HG02759 (cell line): ENCODE measurements around the gene SV2C.

ENCODE experiments used
- ATAC-seq: cut with Tn5 transposase; IDR thresholded peaks from one replicate; pipeline ENCODE4 v1.9.1; 2021; ENCODE audit warnings: mild to moderate bottlenecking, moderate library complexity; ENCODE audit not compliant: unreplicated experiment

SV2C gene

GRCh38 chr5:76376148-76376865 is 293.1 kb downstream of the SV2C start:
- no peak for ATAC-seq

DNA sequence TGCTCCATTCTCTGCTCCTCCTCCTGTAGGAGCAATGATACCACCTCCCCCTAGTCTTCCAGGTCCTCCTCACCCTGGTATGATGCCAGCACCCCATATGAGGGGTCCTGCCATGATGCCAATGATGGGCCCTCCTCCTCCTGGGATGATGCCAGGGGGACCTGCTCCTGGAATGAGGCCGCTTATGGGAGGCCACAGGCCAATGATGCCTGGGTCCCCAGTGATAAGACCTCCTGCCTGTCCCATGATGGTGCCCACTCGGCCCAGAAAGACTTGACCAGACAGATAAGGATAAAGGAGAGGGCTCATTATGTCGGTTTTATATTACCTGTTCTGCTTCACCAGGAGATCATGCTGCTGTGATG is 293.7 kb downstream of the SV2C start:
- ATAC-seq: no peak

DNA sequence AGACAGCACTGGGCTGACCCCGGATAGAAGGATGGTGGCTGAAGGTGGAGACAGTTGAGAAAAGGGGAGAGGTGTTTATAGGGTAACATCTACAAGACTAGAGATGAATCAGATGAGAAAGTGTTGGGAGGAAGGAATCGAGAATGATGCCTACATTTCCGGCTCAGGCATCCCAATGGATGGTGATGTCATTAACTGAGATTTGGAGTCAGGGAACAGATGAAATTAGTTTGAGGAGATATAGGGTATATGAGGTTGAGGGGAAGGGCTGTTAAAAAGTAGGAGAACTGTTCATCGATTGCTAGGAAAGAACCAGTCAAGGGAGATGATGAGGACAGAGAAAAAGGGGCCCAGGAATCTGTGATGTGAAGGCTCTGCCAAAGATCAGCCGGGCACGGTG is 295.2 kb downstream of the SV2C start:
- no peak for ATAC-seq

DNA sequence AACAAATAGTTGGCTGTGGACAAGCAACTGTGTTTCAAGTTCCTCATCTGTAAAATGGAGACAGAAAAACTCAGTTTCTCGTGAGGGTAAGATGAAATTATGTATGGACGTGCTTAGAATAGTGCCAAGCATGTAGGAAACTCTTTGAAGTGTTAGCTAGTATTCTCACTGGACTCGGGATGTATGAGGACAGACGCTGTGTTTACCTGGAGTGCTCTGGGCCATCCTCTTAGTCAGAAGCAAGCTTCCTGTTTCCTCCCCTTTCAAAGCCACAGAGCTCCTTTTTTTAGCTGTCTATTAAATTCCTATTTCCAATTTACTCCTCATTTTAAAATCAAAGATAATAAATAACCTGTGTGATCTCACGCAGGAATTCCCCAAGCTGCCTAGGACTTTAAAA is 296.1 kb downstream of the SV2C start:
- ATAC-seq: no peak

GRCh38 chr5:76379855-76380254 is 296.7 kb downstream of the SV2C start:
- ATAC-seq: no peak

GRCh38 chr5:76380346-76381066 is 297.3 kb downstream of the SV2C start:
- no peak for ATAC-seq

DNA sequence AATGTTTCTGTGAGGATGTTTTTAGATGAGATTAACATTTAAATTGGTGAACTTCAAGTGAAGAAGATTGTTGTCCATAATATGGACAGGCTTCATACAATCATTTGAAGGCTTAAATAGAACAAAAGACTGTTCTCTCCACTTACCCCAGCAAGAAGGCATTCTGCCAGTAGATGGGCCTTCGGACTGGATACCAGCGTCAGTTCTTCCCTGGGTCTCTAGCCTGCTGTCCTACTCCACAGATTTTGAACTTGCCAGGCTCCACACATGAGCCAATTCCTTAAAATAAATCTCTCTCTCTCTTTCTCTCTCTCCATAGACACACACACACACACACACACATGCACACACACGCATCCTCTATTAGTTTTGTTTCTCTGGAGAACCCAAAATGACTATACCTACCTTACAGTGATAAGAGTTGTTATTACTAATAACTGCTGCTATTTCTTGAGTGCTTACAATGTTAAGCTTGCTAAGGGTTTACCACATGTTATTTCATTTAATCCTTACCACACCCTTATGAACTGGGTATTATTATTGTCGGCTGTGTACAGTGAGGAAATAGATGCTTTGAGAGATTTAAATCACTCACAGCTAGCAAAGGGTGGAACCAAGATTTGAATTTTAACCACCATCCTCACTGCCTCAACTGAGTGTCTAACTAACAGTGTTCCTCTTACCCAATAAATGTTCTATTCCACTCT is 300.1 kb downstream of the SV2C start:
- no peak for ATAC-seq

DNA sequence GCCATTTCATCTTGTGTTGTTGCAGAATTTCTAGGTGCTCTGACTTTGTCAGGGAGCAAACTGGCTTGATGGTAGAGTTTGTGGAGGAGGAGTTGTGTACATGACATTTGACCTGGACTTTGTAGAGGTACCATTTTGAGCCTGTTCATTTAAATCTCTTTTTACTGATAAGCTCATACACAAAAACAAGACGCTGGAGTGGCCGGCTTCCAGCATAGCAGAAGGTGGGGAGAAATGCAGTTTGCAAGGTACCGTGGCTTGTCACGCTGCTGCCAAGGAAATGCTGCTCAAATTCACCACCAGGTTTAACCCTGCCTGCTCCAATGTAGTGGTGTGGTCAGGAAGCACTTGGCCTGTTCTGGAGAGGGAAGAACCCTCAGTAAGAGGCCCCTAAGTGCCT is 301.0 kb downstream of the SV2C start:
- no peak for ATAC-seq

DNA sequence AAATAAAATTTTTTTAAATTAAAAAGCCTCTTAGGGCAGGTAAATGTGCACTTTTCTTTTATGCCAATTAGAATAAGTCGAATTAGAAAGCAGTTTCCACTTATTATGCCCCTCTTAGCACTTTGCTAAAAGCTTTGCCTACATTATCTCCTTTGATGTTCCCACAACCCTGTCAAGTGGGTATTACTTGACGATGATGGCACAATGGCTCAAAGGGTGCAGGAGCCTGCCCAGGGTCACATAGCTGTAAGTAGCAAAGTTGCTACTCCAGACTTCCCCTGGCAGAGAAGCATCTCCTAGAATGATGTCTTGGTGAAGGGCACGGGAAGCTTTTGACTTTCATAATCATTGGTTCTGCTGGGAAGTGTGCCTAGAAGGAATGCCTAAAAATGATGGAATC is 301.5 kb downstream of the SV2C start:
- ATAC-seq: no peak

- no peak for ATAC-seq
Measured at GRCh38 chr5:76385540-76385939, 302.4 kb downstream of the SV2C start.

DNA sequence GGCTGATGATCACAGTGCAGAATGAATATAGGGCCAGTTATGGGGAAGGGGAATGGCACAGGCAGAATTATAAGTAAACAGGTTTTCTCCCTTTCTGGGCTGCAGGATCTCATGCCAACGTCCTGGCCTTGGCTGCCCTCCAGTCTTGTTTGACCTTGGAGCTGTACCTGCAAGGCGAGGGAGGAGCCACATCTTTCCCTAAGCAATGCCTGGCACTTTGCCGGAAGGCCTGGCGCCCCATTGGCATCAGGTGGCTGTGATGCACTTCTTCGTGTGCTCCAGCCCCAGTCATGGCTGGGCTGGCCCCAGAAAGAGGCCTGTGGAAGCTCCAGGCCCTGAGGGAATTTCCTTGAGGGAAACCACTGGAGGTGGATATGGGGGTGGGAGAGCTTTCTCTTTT is 303.2 kb downstream of the SV2C start:
- ATAC-seq: no peak

GRCh38 chr5:76388236-76388635 is 305.1 kb downstream of the SV2C start:
- ATAC-seq: no peak

- no peak for ATAC-seq
Measured at GRCh38 chr5:76388791-76389512, 305.8 kb downstream of the SV2C start.

- no peak for ATAC-seq
Measured at GRCh38 chr5:76389513-76390154, 306.5 kb downstream of the SV2C start.

GRCh38 chr5:76391014-76391413 is 307.8 kb downstream of the SV2C start:
- no peak for ATAC-seq

GRCh38 chr5:76393035-76393680 is 310.0 kb downstream of the SV2C start:
- ATAC-seq: no peak

DNA sequence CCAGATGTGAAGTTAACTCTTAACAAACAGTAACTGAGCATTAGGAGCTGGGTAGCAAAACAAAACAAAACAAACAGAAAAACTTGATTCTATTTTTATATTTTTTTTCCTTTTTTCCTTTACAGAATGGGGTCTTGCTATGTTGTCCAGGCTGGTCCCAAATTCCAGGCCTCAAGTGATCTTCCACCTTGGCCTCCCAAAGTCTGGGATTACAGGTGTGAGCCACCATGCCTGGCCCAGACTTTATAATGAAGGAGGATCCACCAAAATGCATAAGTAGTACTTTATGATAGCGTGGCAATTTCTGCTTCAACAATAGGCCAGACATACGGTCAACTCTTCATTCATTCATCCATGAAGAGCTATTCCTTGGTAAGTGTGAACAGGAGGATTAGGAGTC is 314.0 kb downstream of the SV2C start:
- no peak for ATAC-seq

DNA sequence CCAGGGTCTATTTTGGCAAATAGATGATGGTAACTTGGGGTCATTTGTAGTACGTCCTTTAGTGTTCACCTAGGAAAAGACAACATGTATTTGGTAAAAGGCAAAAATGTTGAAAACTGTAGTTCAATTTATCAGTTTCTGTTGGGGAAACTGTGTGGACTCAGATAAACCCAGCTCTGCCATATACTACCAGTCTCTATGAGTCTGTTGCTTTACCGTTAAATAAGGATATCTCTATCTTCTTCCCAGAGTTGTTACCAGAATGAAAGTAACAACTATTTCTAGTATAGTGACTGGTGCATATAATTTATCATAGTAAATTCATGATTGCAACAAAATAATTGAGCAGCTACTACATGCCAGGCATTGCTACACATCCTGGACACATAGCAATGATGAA is 316.1 kb downstream of the SV2C start:
- no peak for ATAC-seq

DNA sequence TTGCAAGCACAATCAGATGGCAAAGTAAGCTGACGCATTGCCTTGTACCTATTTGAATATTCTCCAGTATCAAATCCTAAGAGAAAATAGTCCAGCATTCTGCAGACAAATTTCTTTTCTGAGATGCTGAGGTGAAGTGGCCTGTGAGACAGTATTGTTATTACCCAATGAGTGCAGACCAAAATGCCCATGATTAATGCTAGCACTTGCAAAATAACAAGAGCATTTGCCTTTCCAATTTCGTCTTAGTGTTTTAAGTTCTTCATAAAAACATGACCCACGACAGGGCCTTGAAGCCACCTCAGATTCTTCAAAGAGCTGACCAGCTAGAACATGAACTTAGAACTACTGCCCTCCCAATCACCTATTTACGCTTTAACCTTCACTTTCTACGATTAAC is 317.3 kb downstream of the SV2C start:
- no peak for ATAC-seq

GRCh38 chr5:76401801-76402250 is 318.6 kb downstream of the SV2C start:
- peak; percentile 22 for ATAC-seq
